Ovary (tissue), 3 donors: ENCODE measurements around the gene CTDSPL2.

Experiments
- CTCF ChIP-seq, 3 donors: fragments of 450-650 bp in 2 of 3; fragments of 200-600 bp in 1 of 3; IDR thresholded peaks; one replicate each; pipeline versions ENCODE4 v1.5.1 to v1.8.0; 2016 to 2022; ENCODE audit warnings: antibody characterized with exemption in 3 of 3, mild to moderate bottlenecking in 1 of 3
- POLR2A ChIP-seq: fragments of 450-650 bp; IDR thresholded peaks from one replicate; pipeline ENCODE4 v1.6.1; 2017; ENCODE audit warnings: antibody characterized with exemption, mild to moderate bottlenecking, moderate library complexity
- donor health status: DM: no; HTN: no; CAD: no.

GRCh38 chr15:44490622-44491021 lies 63.2 kb downstream of the CTDSPL2 start:
- TF ChIP-seq CTCF (IDR thresholded peaks at IDR 0.05) (no peak), POLR2A (no peak)
